Activated T-cell treated with anti-CD3 and anti-CD28 coated beads, Interleukin-2, amount 50 U/mL, for 4 hours (primary cell): ENCODE measurements around the gene ATG7. TPM values are rescaled to one million over a fixed set of nuclear protein-coding genes. Genes with fewer than 3 reads are reported as not detected.

Experiments
- ATAC-seq, 2 donors: fragments of 200-7000 bp; cut with Tn5 transposase; one replicate each; pipeline ENCODE4 v1.10.0; 2021
- DNase-seq: peaks from one replicate; pipeline ENCODE4 v3.0.0-alpha.2; 2020
- H3K27me3 Mint-ChIP-seq: one replicate; pipeline ENCODE4 v1.8.0; 2021; ENCODE audit warnings: low read depth, mixed read lengths
- H3K36me3 Mint-ChIP-seq: one replicate; pipeline ENCODE4 v1.8.0; 2022; ENCODE audit warnings: mixed read lengths; ENCODE audit not compliant: insufficient read depth
- H3K4me1 Mint-ChIP-seq: one replicate; pipeline ENCODE4 v1.8.0; 2021; ENCODE audit warnings: low read depth, mixed read lengths
- H3K4me3 Mint-ChIP-seq: one replicate; pipeline ENCODE4 v1.8.0; 2021; ENCODE audit warnings: mild to moderate bottlenecking, moderate library complexity, mixed read lengths
- H3K9me3 Mint-ChIP-seq: one replicate; pipeline ENCODE4 v1.8.0; 2021; ENCODE audit warnings: mixed read lengths
- total RNA-seq, 3 donors: library from RNA; stranded (reverse); gene quantifications; one replicate each; pipeline ENCODE4 v1.2.1, GENCODE V29; 2021

ATG7 gene
- total RNA-seq, 3 donors from 2014 or later, result 32.6 to 36.6 (median 35.6) TPM

GRCh38 chr3:11546657-11547302 lies 274.6 kb downstream of the ATG7 start:
- H3K4me3 Mint-ChIP-seq, result no peak overlapping the region
- no peaks in the 10 kb centered on the region for H3K4me1 Mint-ChIP-seq
- peaks cover 6% of the 10 kb centered on the region for H3K9me3 Mint-ChIP-seq
- peaks cover 8% of the 10 kb centered on the region for H3K36me3 Mint-ChIP-seq
- no peaks in the 10 kb centered on the region for H3K27me3 Mint-ChIP-seq
- DNase-seq, result no peak
- ATAC-seq, result no peak

- no peak overlapping the region for H3K4me3 Mint-ChIP-seq
- H3K36me3 Mint-ChIP-seq, result peaks cover 9% of the 10 kb centered on the region
- H3K4me1 Mint-ChIP-seq, result no peaks in the 10 kb centered on the region
- peak in 1 of 2 donors; percentile 61 for ATAC-seq
- no peaks in the 10 kb centered on the region for H3K27me3 Mint-ChIP-seq
- H3K9me3 Mint-ChIP-seq, result peaks cover 6% of the 10 kb centered on the region
- no peak for DNase-seq
Observed at GRCh38 chr3:11547498-11547897, 275.3 kb downstream of the ATG7 start.

- ATAC-seq (no peak), DNase-seq (no peak)
- H3K36me3 Mint-ChIP-seq, result peaks cover 12% of the 10 kb centered on the region
- H3K4me3 Mint-ChIP-seq, result no peak overlapping the region
- H3K4me1 Mint-ChIP-seq, result no peaks in the 10 kb centered on the region
- peaks cover 6% of the 10 kb centered on the region for H3K9me3 Mint-ChIP-seq
- H3K27me3 Mint-ChIP-seq, result no peaks in the 10 kb centered on the region
Observed at GRCh38 chr3:11548721-11549131, 276.5 kb downstream of the ATG7 start.

GRCh38 chr3:11549580-11550140 lies 277.5 kb downstream of the ATG7 start:
- peaks cover 6% of the 10 kb centered on the region for H3K9me3 Mint-ChIP-seq

GRCh38 chr3:11551036-11551435 lies 278.8 kb downstream of the ATG7 start:
- no peak for DNase-seq
- H3K27me3 Mint-ChIP-seq, result no peaks in the 10 kb centered on the region
- no peak for ATAC-seq
- H3K36me3 Mint-ChIP-seq, result peaks cover 16% of the 10 kb centered on the region
- H3K4me3 Mint-ChIP-seq, result no peak overlapping the region
- H3K9me3 Mint-ChIP-seq, result peaks cover 6% of the 10 kb centered on the region
- H3K4me1 Mint-ChIP-seq, result no peaks in the 10 kb centered on the region

More at GRCh38 chr3:11549580-11550140, 277.5 kb downstream of the ATG7 start:
- H3K27me3 Mint-ChIP-seq, result no peaks in the 10 kb centered on the region
- H3K4me3 Mint-ChIP-seq, result no peak overlapping the region
- H3K4me1 Mint-ChIP-seq, result no peaks in the 10 kb centered on the region
- peaks cover 12% of the 10 kb centered on the region for H3K36me3 Mint-ChIP-seq
- DNase-seq (no peak), ATAC-seq (no peak)

GRCh38 chr3:11552289-11553264 lies 280.4 kb downstream of the ATG7 start:
- Mint-ChIP-seq H3K27me3 (no peaks in the 10 kb centered on the region), H3K9me3 (no peaks in the 10 kb centered on the region), H3K4me1 (no peaks in the 10 kb centered on the region), H3K4me3 (no peak overlapping the region), H3K36me3 (peaks cover 17% of the 10 kb centered on the region)
- DNase-seq (no peak), ATAC-seq (no peak)

GRCh38 chr3:11553436-11554235 lies 281.4 kb downstream of the ATG7 start:
- no peak for DNase-seq
- no peak for ATAC-seq
- no peaks in the 10 kb centered on the region for H3K4me1 Mint-ChIP-seq
- H3K9me3 Mint-ChIP-seq, result no peaks in the 10 kb centered on the region
- H3K4me3 Mint-ChIP-seq, result no peak overlapping the region
- peaks cover 23% of the 10 kb centered on the region for H3K36me3 Mint-ChIP-seq
- H3K27me3 Mint-ChIP-seq, result no peaks in the 10 kb centered on the region

- H3K27me3 Mint-ChIP-seq, result no peaks in the 10 kb centered on the region
- ATAC-seq, result no peak
- no peak overlapping the region for H3K4me3 Mint-ChIP-seq
- DNase-seq, result no peak
- H3K4me1 Mint-ChIP-seq, result no peaks in the 10 kb centered on the region
- peaks cover 25% of the 10 kb centered on the region for H3K36me3 Mint-ChIP-seq
- no peaks in the 10 kb centered on the region for H3K9me3 Mint-ChIP-seq
Observed at GRCh38 chr3:11554236-11554610, 282.0 kb downstream of the ATG7 start.

- ATAC-seq (no peak), DNase-seq (no peak)
- peaks cover 24% of the 10 kb centered on the region for H3K36me3 Mint-ChIP-seq
- no peak overlapping the region for H3K4me3 Mint-ChIP-seq
- no peaks in the 10 kb centered on the region for H3K4me1 Mint-ChIP-seq
- no peaks in the 10 kb centered on the region for H3K27me3 Mint-ChIP-seq
- H3K9me3 Mint-ChIP-seq, result no peaks in the 10 kb centered on the region
Observed at GRCh38 chr3:11554666-11555065, 282.5 kb downstream of the ATG7 start.

GRCh38 chr3:11555211-11555782 lies 283.1 kb downstream of the ATG7 start:
- no peak for ATAC-seq

GRCh38 chr3:11555881-11556633 lies 283.9 kb downstream of the ATG7 start:
- ATAC-seq (no peak), DNase-seq (no peak)
- Mint-ChIP-seq H3K27me3 (no peaks in the 10 kb centered on the region), H3K36me3 (peaks cover 24% of the 10 kb centered on the region), H3K4me3 (no peak overlapping the region), H3K9me3 (no peaks in the 10 kb centered on the region), H3K4me1 (no peaks in the 10 kb centered on the region)

More at GRCh38 chr3:11555211-11555782, 283.1 kb downstream of the ATG7 start:
- peaks cover 25% of the 10 kb centered on the region for H3K36me3 Mint-ChIP-seq
- H3K4me1 Mint-ChIP-seq, result no peaks in the 10 kb centered on the region
- no peaks in the 10 kb centered on the region for H3K27me3 Mint-ChIP-seq
- no peak overlapping the region for H3K4me3 Mint-ChIP-seq
- no peaks in the 10 kb centered on the region for H3K9me3 Mint-ChIP-seq
- no peak for DNase-seq

- DNase-seq (no peak), ATAC-seq (no peak)
- no peaks in the 10 kb centered on the region for H3K27me3 Mint-ChIP-seq
- H3K4me1 Mint-ChIP-seq, result no peaks in the 10 kb centered on the region
- H3K36me3 Mint-ChIP-seq, result peaks cover 23% of the 10 kb centered on the region
- H3K9me3 Mint-ChIP-seq, result no peaks in the 10 kb centered on the region
- no peak overlapping the region for H3K4me3 Mint-ChIP-seq
Observed at GRCh38 chr3:11556851-11557644, 284.9 kb downstream of the ATG7 start.
